GM19351 (cell line): ENCODE data around the gene GFRAL.

ENCODE experiments used
- ATAC-seq: cut with Tn5 transposase; IDR thresholded peaks from one replicate; pipeline ENCODE4 v1.9.1; 2021; ENCODE audit warnings: mild to moderate bottlenecking, moderate library complexity; ENCODE audit not compliant: unreplicated experiment

GFRAL gene

DNA sequence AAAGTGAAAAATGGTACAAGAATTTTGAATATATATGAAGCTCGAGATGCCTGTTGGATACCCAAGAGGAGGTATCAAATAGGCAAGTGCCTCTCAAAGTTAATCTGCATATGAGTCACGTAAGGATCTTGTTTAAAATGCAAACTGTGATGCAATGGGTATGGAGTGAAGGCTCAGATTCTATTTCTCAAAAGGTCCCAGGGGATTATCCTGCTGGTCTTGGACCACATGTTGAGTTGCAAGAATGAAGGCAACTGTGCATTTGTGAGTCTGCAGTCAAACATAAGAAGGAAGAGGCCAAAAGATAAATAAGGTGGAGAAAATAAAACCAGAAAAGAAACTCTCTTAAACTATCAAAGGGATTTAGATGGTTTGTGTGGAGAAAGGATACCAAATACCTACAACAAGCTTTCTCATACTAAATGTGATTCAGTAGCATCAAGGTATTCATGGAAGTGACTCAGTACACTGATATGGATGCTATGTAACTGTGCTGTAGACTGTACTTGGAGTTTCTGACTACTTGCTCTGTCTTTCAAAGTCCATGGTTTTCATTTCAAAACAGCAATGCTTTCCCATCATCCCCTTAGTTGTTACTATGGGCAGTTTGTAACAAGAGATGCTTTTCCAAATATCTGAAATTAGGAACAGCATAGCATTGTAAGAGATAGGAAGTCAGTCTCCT, 106.3 kb downstream of the GFRAL start:
- ATAC-seq: no peak

GRCh38 chr6:55437141-55437540, 109.9 kb downstream of the GFRAL start:
- no peak for ATAC-seq

DNA sequence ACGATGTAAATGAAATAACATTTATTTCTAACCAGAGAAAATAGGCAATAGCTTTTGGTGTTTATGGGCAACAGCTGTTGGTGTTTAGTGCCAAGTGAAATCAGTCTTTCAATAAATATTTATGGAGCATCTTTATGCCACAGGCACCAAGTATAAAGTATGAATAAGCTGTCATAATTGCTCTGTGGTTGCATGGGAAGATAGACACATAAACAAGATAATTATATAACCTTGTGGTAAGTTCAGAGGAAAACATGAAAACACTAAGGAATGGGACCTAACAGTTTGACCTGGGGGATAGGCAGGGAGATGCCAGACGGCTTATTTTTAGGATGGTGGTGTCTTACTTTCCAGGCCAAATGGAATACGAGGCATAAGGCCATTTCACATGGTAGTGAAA, 110.9 kb downstream of the GFRAL start:
- ATAC-seq: no peak

DNA sequence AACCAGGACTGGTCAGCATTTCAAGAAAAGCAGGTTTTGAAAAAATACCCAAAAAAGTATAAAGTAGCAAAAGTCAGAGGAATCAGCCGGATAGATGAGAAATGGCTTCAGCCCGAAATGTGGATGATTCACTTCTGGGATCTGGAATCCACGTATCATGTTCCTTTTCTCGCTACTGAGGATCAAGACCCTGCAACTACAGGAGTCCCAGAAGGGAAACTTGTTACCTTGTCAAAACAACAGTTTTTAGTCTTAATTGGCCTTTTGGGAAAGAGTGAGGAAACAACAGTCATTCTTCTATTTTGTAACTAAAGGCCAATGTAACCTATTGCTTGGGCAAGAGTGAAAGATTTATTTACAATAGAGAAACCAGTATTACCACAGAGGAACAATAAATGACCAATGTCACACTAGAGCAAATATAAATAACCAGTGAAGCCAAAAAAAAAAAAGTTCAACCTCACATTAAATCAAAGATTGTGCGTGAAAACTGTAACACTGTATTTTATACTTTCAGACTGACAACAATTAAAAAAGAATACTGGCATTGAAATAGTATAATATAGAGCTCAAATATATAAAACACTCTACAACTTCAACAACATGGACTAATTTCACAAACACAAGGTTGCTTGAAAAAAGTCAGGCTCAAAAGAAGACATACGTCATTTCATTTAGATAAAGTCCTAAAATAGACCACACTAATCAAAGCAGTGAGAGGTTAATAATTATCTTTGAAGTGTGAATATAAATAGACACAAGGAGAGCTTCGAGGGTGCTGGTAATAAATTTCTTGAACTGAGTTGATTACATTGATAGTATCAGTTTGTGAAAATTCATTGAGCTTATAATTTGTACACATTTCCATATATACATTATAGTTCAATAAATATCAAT, 116.2 kb downstream of the GFRAL start:
- no peak for ATAC-seq

GRCh38 chr6:55445648-55446204, 118.5 kb downstream of the GFRAL start:
- ATAC-seq: peak; percentile 62

DNA sequence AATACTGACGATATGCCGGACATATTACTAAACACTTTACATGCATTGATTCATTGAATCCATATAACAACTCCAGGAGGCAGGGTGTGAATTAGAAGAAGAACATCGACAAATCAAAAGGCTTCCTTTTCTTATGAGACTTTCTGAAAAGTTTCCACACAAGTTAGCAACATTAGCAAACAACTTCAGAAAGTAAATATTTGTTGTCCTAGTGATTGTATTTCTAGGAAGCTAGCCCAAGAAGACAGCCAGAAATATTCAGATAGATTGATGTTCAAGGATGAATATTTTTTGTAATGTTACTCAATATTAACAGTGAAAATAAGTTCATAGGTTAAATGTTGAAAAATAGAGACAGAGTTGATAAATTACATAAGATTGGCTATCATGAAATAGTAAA, 120.6 kb downstream of the GFRAL start:
- ATAC-seq: no peak

- ATAC-seq: no peak
Measured at GRCh38 chr6:55448451-55448850, 121.2 kb downstream of the GFRAL start.

DNA sequence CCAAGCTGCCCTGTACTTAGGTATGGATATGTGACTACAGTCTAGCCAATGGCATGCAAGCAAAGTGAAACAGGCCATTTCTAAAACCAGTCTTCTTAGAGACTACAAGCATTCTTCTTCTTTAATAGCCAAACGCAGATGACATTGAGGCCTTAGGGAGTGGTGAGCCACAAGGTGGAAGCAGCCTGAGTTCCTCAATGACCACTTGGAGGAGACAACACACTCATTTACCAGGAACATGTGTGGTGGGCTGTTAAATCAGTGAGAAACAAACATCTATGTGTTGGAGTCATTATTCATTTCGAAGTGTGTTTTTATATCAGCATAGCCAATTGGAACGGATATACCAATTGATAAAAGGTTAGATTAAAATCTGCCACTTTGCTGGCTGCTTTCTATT, 122.0 kb downstream of the GFRAL start:
- ATAC-seq: no peak

DNA sequence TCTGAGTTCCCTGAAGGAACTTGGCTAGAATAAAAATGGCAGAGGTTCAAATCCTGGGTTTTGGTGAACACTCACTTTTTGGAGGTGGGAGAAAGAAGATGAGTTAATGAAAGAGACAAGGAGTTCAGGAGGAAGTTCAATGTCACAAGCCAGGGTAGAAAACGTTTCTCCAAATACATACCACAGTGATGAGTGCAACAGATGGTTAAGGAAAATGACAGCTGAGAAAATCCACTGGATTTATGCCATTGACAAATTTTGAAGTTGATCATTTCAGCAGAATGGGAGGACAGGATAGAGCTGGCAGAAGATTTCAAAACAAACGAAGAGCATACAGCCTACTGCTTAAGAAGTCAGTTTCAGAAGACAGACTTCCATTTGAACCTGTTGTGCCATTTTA, 122.7 kb downstream of the GFRAL start:
- no peak for ATAC-seq
